Body of pancreas (tissue), 4 donors: Measurements from ENCODE around the gene FOSL1. TPM values are rescaled to one million over a fixed set of nuclear protein-coding genes. Genes with fewer than 3 reads are reported as not detected.

ENCODE experiments used
- ATAC-seq: fragments of 150-250 bp; one replicate; pipeline ENCODE4 v1.9.1; 2016
- DNase-seq, 4 donors: peaks; one replicate each; pipeline ENCODE4 v3.0.0-alpha.2; 2019
- H3K27ac ChIP-seq, 4 donors: fragments of 200-600 bp; sonication (generic); 1 replicate in 3 of 4; 2 replicates in 1 of 4; pipeline versions ENCODE4 v1.5.1 to v1.6.1; 2016 to 2019; ENCODE audit warnings: mild to moderate bottlenecking in 1 of 4, mixed read lengths in 1 of 4, moderate library complexity in 1 of 4
- H3K27me3 ChIP-seq, 2 donors: fragments of 200-600 bp; sonication (generic); one replicate each; pipeline ENCODE4 v1.6.0; 2016; ENCODE audit warnings: mild to moderate bottlenecking in 1 of 2
- H3K36me3 ChIP-seq, 2 donors: fragments of 200-600 bp; sonication (generic); replicated peaks in 1 of 2; 2 replicates each; pipeline ENCODE4 v1.5.1; 2016; ENCODE audit warnings: low read depth in 2 of 2; ENCODE audit not compliant: insufficient read depth in 1 of 2
- H3K4me1 ChIP-seq: fragments of 200-600 bp; sonication (generic); one replicate; pipeline ENCODE4 v1.6.0; 2016
- H3K4me3 ChIP-seq, 2 donors: fragments of 200-600 bp; sonication (generic); 1 replicate in 1 of 2; 2 replicates in 1 of 2; pipeline ENCODE4 v1.5.1; 2016 to 2019
- H3K9me3 ChIP-seq, 3 donors: fragments of 200-600 bp; sonication (generic); 1 replicate in 2 of 3; 2 replicates in 1 of 3; pipeline ENCODE4 v1.5.1; 2016
- POLR2A ChIP-seq, 3 donors: fragments of 450-650 bp; IDR thresholded peaks; one replicate each; pipeline ENCODE4 v1.6.1; 2016; ENCODE audit warnings: antibody characterized with exemption in 3 of 3, mild to moderate bottlenecking in 2 of 3
- WGBS, 2 donors: methylation state at CpG; one replicate each; pipeline ENCODE4 v1.1.5; 2017; 5-methylcytosine and 5-hydroxymethylcytosine counted together
- intact Hi-C: fragments of 100-400 bp; cut with DNase I; formaldehyde crosslinking; loops from one replicate; pipeline ENCODE4 v1.15.1; 2023
- total RNA-seq, 2 donors: library from RNA; depleted of rRNA; stranded (reverse); fragments of >200 nt; gene quantifications; one replicate each; pipeline ENCODE4 v1.1.0, GENCODE V29; 2016
- TF ChIP-seq, protein P1 (sequence below), 7 experiments: fragments of 450-650 bp in 4 of 7; fragments of 200-600 bp in 3 of 7; sonication (generic) in 3 of 7; IDR thresholded peaks; one replicate each; pipeline ENCODE4 v1.5.1; 2016 to 2019; ENCODE audit warnings: antibody characterized with exemption in 7 of 7

FOSL1 gene
- total RNA-seq, 2 donors from 2014 or later, result 0.52 to 17.8 TPM

GRCh38 chr11:65868907-65869306 lies 31.3 kb downstream of the FOSL1 start:
- TF ChIP-seq POLR2A (IDR thresholded peaks at IDR 0.05), result no peak
- TF ChIP-seq, protein P1, sequence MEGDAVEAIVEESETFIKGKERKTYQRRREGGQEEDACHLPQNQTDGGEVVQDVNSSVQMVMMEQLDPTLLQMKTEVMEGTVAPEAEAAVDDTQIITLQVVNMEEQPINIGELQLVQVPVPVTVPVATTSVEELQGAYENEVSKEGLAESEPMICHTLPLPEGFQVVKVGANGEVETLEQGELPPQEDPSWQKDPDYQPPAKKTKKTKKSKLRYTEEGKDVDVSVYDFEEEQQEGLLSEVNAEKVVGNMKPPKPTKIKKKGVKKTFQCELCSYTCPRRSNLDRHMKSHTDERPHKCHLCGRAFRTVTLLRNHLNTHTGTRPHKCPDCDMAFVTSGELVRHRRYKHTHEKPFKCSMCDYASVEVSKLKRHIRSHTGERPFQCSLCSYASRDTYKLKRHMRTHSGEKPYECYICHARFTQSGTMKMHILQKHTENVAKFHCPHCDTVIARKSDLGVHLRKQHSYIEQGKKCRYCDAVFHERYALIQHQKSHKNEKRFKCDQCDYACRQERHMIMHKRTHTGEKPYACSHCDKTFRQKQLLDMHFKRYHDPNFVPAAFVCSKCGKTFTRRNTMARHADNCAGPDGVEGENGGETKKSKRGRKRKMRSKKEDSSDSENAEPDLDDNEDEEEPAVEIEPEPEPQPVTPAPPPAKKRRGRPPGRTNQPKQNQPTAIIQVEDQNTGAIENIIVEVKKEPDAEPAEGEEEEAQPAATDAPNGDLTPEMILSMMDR (IDR thresholded peaks at IDR 0.05), result no peak
- H3K27me3 ChIP-seq, result no peaks in the 10 kb centered on the region
- WGBS, 2 donors, result 69 to 82% methylated on average over 3 of the region's 3 CpGs
- H3K36me3 ChIP-seq, result peaks cover 3 to 13% of the 10 kb centered on the region in 2 donors
- ATAC-seq (no peak), DNase-seq (no peak)
- intact Hi-C loops, result no loop called here
- no peaks in the 10 kb centered on the region for H3K9me3 ChIP-seq
- no peak overlapping the region for H3K4me3 ChIP-seq
- peaks cover 20% of the 10 kb centered on the region for H3K4me1 ChIP-seq
- H3K27ac ChIP-seq, result no peak overlapping the region

DNA sequence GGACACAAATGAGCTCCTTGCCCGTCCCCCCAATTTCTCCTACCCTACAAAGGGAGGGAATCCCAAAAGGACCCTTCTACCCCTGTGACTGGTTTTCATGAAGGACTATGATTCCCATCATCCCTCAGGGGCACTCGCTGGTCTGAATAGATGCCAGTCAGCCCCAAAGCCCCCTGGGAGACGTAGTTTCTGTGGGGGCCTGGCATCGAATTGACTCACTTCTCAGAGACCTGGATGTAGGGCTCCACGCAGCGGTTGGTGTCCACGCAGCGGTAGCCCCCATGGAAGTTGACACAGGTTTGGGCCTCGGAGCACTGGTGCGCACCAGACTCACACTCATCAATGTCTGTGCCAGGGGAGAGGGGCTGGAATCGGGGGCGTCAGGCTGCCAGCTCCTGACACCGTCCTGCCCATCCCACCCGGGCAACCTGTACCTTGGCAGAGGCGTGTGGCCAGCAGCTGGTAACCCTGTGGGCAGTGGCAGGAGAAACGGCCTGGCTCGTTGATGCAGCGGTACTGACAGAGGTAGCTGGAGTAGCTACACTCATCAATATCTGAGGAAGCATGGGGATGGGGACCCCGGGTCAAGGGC lies 32.0 kb downstream of the FOSL1 start:
- Histone ChIP-seq H3K27ac (no peak overlapping the region), H3K9me3 (no peaks in the 10 kb centered on the region), H3K4me3 (no peak overlapping the region), H3K4me1 (peaks cover 15% of the 10 kb centered on the region), H3K27me3 (no peaks in the 10 kb centered on the region), H3K36me3 (peaks cover 3 to 18% of the 10 kb centered on the region in 2 donors)
- TF ChIP-seq POLR2A (IDR thresholded peaks at IDR 0.05), result peak in 1 of 3 donors; percentile 4
- TF ChIP-seq, protein P1 (IDR thresholded peaks at IDR 0.05), result no peak
- intact Hi-C loops, result no loop called here
- 62 to 81% methylated on average over 4 to 19 of the region's 19 CpGs for WGBS, 2 donors
- peak in 1 of 4 donors; percentile 16 for DNase-seq
- ATAC-seq, result no peak

DNA sequence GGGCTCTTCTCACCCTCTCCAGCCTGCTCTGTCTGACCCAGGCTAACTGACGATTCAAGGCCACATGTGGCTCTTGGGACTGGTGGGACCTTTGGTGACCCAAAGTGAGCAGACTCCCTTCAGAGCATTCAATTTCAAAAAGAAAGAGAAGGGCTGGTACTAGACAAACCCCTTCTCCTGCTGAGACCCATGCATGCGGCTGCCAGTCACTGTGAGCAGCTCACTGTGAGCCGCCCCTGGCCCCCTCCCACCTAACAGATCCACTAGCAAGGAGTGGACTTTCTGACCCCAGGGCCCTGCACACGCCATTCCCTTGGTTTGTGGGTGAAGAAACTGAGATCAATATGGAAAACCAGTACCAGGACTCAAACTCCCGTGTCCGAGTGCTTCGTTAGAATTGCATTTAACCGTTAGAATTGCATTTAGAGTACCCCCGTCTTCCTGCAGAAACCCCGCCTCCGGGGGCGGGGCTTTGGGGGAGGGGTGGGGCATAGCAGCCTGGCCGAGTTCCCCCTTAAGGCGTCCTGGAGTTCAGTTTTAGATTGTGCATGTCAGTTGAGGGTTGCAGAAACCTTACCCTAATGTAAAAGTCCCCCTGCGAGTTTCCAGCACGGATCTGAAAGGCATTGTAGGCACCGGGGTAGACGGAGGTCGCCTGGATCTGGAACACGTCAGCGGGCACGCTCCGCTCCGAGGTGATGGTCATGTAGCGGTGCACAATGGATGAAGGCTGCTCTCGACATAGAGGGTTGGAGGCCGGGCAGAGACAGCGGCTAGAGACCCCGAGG lies 32.7 kb downstream of the FOSL1 start:
- intact Hi-C loops, result no loop called here

GRCh38 chr11:65866509-65867283 lies 33.5 kb downstream of the FOSL1 start:
- peaks cover 11% of the 10 kb centered on the region for H3K4me1 ChIP-seq
- ATAC-seq (no peak), DNase-seq (peak in 1 of 4 donors; percentile 12)
- 89 to 93% methylated on average over 21 of the region's 21 CpGs for WGBS, 2 donors
- H3K36me3 ChIP-seq, result peaks cover 3 to 20% of the 10 kb centered on the region in 2 donors
- no peak for TF ChIP-seq POLR2A (IDR thresholded peaks at IDR 0.05)
- TF ChIP-seq, protein P1 (IDR thresholded peaks at IDR 0.05), result no peak
- no peaks in the 10 kb centered on the region for H3K27me3 ChIP-seq
- H3K9me3 ChIP-seq, result no peaks in the 10 kb centered on the region
- intact Hi-C loops, result no loop called here
- H3K27ac ChIP-seq, result no peak overlapping the region
- no peak overlapping the region for H3K4me3 ChIP-seq

More for the DNA sequence above, 32.7 kb downstream of the FOSL1 start:
- Histone ChIP-seq H3K27me3 (no peaks in the 10 kb centered on the region), H3K4me1 (peaks cover 10% of the 10 kb centered on the region), H3K27ac (no peak overlapping the region), H3K36me3 (peaks cover 3 to 19% of the 10 kb centered on the region in 2 donors), H3K9me3 (no peaks in the 10 kb centered on the region), H3K4me3 (no peak overlapping the region)
- TF ChIP-seq POLR2A (IDR thresholded peaks at IDR 0.05), result no peak
- TF ChIP-seq, protein P1 (IDR thresholded peaks at IDR 0.05), result no peak
- peak in 1 of 4 donors; percentile 9 for DNase-seq
- no peak for ATAC-seq
- WGBS, 2 donors, result 64 to 78% methylated on average over 13 to 29 of the region's 29 CpGs
